ENCODE data around the gene CYP27C1.
"Not testable (repeated sequence)": the region's sequence is repeated elsewhere in the genome, so short reads cannot be mapped to it uniquely, and the experiment has no call there.

CYP27C1 gene

GRCh38 chr2:127169066-127169660 lies 50.9 kb downstream of the CYP27C1 start:
- DNase-seq = no peak

- no peak for DNase-seq
Observed at GRCh38 chr2:127166231-127166860, 53.8 kb downstream of the CYP27C1 start.

DNA sequence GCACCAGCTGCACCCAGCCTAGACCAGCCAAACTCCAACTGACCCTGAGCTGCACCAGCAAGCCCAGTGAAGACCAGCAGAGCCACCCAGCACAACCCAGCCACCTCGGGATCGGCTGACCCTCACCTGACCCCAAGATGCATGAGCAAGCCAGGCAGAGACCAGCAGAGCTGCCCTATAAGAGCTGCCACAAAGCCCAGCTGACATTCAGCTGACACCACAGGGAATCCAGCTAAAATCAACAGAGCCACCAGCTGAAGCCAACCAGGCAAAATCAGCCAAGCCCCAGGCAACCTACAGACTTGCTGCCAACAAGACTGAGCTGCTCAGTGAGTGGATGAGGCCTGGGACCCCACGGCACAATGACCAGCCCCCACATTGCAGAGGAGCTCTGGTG lies 54.6 kb downstream of the CYP27C1 start:
- no peak for DNase-seq

DNA sequence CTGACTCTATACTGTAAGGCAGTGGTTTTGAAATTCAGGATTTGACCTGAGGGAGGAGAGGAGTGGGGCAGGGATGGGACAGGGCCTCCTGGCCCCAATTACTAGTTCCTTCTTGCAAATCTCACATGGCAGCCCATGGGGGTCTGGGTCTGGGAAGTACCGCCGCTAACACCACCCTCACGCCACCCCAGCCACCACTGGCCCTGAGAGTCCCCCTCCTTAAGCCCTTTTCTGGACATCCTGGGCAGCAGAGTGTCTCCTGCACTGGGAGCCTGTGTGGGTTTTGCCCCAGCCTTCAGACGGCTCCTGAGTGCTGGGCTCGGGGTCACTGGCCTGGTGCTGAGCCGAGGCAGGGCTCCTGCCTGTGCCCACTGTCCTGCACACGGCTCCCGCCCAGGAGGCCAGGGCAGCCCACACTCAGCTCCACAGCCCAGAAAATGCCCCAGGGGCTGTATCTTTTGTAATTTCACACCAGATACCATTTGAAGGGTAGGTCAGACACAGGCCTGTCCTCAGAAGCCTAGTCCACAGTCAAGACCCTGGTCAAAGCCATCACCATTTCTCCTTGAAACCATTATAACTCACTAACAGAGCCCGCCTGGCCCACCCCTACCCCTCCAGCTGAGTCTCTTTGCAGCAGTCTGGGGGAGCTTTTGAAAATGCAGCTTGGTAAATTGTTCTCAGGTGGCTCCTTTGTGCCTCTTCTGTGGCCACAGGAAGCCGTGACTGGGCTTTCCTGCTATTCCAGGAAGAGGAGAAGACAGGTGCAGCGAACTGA lies 55.1 kb downstream of the CYP27C1 start:
- no peak for DNase-seq

GRCh38 chr2:127163921-127164320 lies 56.2 kb downstream of the CYP27C1 start:
- DNase-seq = no peak

GRCh38 chr2:127163090-127163406 lies 57.1 kb downstream of the CYP27C1 start:
- not testable (repeated sequence) for DNase-seq

- no peak for DNase-seq
Observed at GRCh38 chr2:127162261-127163089, 57.6 kb downstream of the CYP27C1 start.

DNA sequence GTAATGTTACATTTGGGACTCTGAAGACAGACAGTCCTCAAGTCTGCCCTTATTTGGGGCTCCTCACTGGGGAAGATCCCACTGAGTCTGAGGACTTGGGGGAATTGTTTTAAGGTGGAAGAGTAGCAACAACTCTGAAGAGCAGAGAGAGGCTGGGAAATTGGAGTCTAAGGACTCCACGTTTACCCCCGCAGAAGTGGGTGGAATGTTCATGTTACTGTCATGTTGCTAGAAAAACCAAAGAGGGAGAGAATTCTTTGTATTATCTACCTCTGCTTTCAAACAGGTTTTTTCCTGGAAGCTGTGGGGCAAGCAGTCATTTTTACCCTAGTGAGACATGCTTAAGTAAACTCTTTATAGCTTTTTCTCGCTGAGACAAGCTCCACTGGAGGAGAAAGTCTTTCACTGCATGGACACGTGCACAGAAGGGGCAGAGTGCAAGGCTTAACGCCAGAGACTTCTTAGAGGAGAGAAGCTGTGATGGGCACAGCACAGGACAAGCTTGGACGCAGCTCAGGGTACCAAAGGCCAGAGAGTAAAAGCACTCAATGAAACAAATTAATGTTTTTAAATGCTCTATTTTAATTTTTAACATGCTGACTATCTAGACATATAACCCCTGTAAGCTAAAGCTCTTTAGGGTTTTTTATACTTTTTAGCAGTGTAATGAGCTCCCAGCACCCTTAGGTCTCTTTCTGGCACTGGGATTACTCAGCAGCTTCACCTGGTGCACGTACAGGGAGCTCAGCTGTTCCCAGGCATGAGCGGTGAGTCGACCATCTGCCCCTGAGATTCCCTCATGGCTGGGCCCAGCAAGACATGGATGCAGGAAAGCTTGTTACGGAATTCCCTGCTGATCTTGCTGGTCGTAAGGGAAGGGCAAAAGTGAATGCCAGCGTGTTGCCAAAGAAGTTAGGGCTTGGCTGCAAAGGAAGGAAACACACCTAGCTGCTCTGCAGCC lies 58.6 kb downstream of the CYP27C1 start:
- no peak for DNase-seq

- no peak for DNase-seq
Observed at GRCh38 chr2:127160676-127161075, 59.4 kb downstream of the CYP27C1 start.

- no peak for DNase-seq
Observed at GRCh38 chr2:127159543-127159942, 60.6 kb downstream of the CYP27C1 start.

DNA sequence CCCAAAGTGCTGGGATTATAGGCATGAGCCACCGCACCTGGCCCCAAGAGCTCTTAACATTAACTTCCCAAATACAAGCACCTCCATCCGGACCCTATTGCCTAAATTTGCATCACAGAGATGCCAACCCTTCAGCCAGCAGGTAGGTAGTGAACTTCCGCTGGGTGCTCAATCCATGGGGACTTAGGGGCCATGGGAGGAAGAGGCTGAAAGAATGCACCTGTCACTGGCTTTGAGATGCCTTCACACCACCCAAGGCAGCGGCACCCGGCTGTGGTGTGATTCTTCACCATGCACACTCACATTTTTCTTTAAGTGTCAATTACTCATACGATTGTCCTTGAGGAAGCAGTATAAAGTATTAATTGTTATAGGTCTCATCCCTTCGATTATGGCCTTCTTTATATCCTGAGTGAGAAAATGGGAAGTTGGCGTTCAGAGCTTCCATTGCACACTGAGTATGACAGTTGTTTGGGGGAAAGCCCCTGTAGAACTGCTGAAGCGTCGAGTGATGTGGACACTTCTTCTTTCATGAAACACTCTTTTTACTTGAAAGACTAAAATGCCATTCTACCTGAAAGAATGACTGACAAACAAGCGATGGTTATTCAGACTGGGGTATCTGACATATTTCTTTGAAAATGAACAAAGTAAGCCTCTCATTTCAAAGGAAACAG lies 61.3 kb downstream of the CYP27C1 start:
- peak; percentile 81 to 88 (median 88) for DNase-seq

DNA sequence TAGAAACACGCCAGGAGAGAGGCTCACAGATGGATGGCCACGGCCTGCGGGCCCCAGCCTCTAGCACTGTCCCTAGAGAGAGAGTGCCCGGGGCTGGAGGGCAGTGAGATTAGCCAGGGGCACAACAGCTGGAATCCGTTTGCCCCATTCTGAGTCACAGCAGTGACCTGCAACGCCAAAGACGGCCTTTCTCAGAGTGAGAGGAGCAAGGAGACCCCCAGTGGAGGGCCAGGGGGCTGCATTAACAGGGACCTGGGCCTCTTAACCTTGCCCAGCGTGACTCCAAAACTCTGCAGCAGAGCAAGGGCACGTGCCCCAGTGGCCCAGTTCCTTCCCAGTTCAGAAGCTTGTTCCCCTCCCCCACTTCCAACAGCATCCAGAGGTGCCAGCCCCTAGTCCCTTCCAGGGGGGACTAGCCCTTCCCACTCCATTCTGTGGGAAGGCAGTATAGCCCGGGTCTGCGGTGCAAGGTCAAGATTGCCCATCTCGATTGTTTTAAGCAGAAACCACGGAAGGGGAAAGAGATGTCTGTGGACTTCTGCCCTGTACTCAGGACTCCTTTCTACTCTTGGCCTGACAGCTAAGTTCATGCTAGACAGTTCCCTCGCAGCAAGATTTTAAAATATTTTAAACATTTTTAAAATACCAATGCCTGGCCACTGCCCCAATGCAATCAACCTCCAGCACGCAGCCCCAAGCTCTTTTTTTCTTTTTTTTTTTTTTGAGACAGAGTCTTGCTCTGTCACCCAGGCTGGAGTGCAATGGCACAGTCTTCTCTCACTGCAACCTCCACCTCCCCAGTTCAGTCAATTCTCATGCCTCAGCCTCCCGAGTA lies 62.2 kb downstream of the CYP27C1 start:
- DNase-seq = no peak

DNA sequence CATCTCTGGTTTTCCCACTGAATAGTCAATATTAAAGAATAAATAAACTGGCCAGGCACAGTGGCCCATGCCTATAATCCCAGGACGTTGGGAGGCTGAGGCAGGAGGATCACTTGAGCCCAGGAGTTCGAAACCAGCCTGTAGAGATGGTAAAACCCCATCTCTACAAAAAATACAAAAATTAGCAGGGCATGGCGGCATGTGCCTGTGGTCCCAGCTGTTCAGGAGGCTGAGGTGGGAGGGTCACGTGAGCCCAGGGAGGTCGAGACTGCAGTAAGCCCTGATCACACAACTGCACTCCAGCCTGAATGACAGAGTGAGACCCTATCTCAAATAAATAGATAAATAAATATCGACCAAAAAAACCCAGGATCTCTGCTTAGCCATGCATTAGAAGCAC lies 63.0 kb downstream of the CYP27C1 start:
- no peak for DNase-seq

DNA sequence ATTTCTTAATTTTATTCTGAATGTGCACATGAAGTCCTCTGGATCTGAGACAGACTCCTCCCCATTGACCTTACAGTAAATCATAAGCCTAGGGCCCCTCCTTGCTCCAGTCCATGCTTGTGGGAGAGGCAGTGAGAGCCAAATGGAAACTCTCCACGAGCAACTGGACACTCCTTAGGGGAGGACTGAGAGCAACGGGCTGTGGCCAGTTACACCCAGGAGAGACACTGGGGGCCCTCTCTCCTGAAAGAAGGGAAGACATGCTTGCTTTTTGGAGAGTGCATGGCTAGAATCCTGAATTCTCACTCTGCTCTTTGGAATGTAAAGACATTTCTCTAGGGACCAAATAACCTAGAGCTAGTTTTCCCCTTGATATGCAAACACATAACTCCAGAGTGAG lies 64.2 kb downstream of the CYP27C1 start:
- no peak for DNase-seq

GRCh38 chr2:127155028-127155581 lies 65.0 kb downstream of the CYP27C1 start:
- no peak for DNase-seq

DNA sequence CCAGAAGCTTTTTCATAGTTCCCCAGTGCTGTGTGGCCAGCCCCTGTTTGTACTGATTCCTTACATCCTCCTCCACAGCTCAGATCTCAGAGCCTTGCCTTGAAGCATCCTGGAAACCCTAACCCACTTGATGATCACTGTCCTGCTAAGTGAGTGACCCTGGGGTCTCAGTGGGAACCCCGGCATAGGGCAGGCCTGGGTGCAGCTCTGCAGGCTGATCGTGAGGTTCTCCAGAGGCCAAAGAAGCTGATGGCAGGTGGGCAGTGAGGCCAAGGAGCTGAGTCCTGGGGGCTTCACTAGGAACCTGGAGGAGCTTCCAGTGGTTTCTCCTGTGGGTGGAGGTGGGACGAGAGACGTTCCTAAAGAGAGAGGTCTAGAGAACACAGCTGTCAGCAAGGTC lies 65.7 kb downstream of the CYP27C1 start:
- no peak for DNase-seq

- DNase-seq = peak; percentile 56 to 62 (median 61)
Observed at GRCh38 chr2:127153691-127154158, 66.4 kb downstream of the CYP27C1 start.

DNA sequence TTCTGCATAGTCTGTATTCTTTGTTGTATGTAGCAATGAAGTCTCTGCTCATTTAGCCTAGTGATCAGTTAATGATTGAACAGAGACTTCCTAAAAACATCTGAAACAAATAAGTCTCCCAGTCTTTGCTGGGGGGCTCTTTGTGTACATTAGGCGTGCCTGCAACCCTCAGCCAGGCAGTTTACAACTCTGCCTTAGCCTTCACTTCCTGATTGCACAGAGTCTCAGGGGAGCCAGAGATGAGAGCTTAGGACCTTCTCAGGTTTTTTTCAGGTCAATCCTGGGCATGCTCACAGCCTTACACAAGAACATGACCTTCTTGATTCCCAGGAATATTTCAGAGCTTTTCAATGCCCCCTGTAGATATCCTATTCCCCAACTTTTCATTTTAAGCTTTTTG lies 69.1 kb downstream of the CYP27C1 start:
- no peak for DNase-seq

GRCh38 chr2:127149384-127149783 lies 70.7 kb downstream of the CYP27C1 start:
- peak in 2 of 3 donors; percentile 49 to 70 for DNase-seq

DNA sequence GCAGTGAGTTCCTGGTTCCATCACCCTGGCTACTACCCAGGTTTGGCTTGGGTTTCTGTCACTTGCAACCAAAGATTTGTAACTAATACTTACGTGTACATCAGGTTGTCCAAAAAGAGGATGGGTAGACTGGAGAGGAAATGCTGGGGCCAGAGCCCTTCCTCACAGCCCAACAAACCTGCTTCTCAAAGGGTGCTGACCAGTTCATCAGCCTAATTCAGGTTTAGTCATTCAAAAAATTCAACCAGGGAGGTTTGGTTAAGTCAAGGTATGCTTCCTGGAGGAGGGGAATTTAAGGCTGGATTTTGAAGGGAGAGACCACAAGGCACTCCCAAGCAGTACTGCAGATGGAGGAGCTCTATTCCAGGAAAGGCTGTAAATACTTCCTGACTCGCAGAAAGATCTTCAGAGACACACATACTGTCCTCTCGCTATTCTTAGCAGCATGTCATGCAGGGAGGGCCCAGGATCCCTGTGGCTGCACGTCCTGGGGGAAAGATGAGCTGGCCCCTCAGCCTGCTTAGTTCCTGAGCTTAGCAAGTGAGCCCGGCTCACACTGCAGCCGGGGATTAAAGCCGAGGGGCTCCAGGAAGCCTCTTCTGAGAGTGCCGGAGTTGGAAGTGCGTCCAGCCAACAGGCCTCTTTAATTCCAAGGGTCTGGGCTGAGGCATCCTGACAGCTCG lies 73.1 kb downstream of the CYP27C1 start:
- DNase-seq = no peak

Measured in suppressor macrophage treated with lipopolysaccharide for 1 hour (primary cell).